ENCODE data around the gene GDI1. TPM values are rescaled to one million over a fixed set of nuclear protein-coding genes. Genes with fewer than 3 reads are reported as not detected.
A peak's percentile ranks its signal among the peaks of the same experiment; 100 is the strongest.

Gene GDI1
- total and polyA plus RNA-seq, 10 of the 15 experiments (the other 5 are each of a cell fraction or from before 2014, with no cell fraction given) = 0.92 to 102 (median 49.6) TPM

DNA sequence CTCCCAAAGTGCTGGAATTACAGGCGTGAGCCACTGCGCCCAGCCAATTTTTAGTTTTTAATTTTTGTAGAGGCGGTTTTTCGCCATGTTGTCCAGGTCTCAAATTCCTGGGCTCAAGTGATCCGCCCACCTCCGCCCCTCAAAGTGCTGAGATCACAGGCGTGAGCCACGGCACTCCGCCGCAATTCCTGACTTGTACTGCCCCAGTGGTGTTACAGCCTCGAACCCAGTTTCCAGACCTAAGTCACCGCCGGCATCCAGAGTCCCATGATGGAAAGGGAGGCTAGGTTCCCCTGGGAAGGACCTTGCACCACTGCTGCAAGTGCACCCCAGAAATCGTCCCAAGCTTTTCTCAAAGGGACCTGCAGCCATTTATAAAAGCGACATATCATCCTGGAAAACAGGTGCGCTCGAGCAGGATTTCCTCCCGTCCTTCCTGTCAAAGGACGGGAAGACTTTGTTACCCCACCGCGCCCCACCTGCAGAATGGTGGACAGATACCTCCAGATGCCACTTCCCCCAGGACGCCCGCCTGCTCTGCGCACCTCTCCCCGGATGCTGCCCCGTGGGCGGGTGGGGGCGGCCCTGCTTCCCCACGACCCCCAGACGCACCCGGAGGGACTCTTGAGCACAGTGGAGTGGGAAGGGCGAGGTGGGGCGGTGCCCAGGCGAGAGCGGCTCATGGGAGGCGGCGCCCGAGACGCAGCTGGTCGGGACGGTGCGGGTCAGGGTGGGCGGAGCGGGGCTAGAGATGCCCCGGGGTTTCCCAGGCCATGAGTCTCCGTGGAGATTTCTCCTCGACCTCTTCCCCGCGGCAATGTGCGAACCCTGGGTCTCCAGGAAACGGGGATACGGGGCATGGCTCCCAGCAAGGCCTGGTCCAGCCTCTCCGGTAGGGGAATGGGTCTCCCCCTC is 39.7 kb upstream of the GDI1 start:
- Histone ChIP-seq H3K4me3 (peak overlapping the region; percentile 66), H3K4me2 (ENCODE audit: control insufficient read depth, insufficient read depth) (peak overlapping the region; percentile 82), H3K79me2 (ENCODE audit: control insufficient read depth, insufficient read depth, low read length) (peaks cover 29% of the 10 kb centered on the region), H3K9ac (ENCODE audit: control insufficient read depth, insufficient read depth, low read length) (peak overlapping the region; percentile 99), H4K20me1 (ENCODE audit: control insufficient read depth, insufficient read depth) (peaks cover 5% of the 10 kb centered on the region; the same call in 1 of the 2 replicates), H3K27ac (ENCODE audit: control insufficient read depth, insufficient read depth) (peak overlapping the region; percentile 97), H3K9me3 (replicated peaks; ENCODE audit: control insufficient read depth, insufficient read depth, low read length) (no peaks in the 10 kb centered on the region; the same call in 2 of the 3 replicates), H3K4me1 (ENCODE audit: control insufficient read depth, insufficient read depth, low read length) (peaks cover 3% of the 10 kb centered on the region; the same call in 1 of the 2 replicates), H3K36me3 (ENCODE audit: control insufficient read depth in 2 of 2, insufficient read depth in 2 of 2, low read length in 1 of 2) (peaks cover 10 to 12% of the 10 kb centered on the region in 2 experiments), H2AFZ (ENCODE audit: control insufficient read depth, low read depth, low read length) (peak overlapping the region; percentile 51), H3K27me3 (replicated peaks in 1 of 2; ENCODE audit: control insufficient read depth in 2 of 2, insufficient read depth in 2 of 2, low read length in 1 of 2) (no peaks in the 10 kb centered on the region)
- peak; percentile 80 for ATAC-seq
- ChIA-PET SMC1A (ENCODE audit: uncharacterized antibody, unreplicated experiment) (interaction anchor here (0.6 to 2.5 kb wide), 3 partner anchors 24 to 300 kb away, joined by 3 to 7 read pairs (median 7); partner anchors contain the start of gene FLNA), RAD21 (ENCODE audit: unreplicated experiment) (interaction anchor here (1.3 to 2.1 kb wide), 3 partner anchors 31 to 130 kb away, joined by 4 to 7 read pairs (median 4); partner anchors contain the start of genes ATP6AP1 and SLC10A3), CTCF (interaction anchor here (0.9 to 3.0 kb wide), 3 partner anchors 24 to 129 kb away, joined by 3 to 23 read pairs (median 9); no protein-coding TSS in a partner anchor), POLR2A (interaction anchor here (1.0 to 3.5 kb wide), 8 partner anchors 15 to 130 kb away, joined by 3 to 16 read pairs (median 4); partner anchors contain the start of genes ATP6AP1, EMD, FLNA and SLC10A3)
- FAIRE-seq = no peak
- DNase-seq (ENCODE audit: low read depth, low spot score) = no peak
- no TSS peak for BruUV-seq (replicated peaks)
- intact Hi-C loops (cut with micrococcal nuclease; ENCODE audit: unreplicated experiment) = loop anchor here (5.0 kb wide), 1 partner anchor 40 kb away; the partner anchor contains the start of gene GDI1
- 31% methylated on average over 47 of the region's 53 CpGs for WGBS (ENCODE audit: insufficient coverage, insufficient replicate concordance, low lambda C conversion rate, missing lambda C conversion rate)
- in situ Hi-C loops (cut with MboI) = no loop called here
- TF ChIP-seq, protein P1, sequence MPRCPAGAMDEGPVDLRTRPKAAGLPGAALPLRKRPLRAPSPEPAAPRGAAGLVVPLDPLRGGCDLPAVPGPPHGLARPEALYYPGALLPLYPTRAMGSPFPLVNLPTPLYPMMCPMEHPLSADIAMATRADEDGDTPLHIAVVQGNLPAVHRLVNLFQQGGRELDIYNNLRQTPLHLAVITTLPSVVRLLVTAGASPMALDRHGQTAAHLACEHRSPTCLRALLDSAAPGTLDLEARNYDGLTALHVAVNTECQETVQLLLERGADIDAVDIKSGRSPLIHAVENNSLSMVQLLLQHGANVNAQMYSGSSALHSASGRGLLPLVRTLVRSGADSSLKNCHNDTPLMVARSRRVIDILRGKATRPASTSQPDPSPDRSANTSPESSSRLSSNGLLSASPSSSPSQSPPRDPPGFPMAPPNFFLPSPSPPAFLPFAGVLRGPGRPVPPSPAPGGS (IDR thresholded peaks at IDR 0.05; ENCODE audit: borderline replicate concordance, insufficient read depth, low read depth, low read length, poor library complexity, severe bottlenecking) = peak; percentile 32
- TF ChIP-seq ZNF622 (IDR thresholded peaks at IDR 0.05) (no peak), ZNF274 (IDR thresholded peaks at IDR 0.05; ENCODE audit: insufficient read depth, insufficient read length) (no peak), SPI1 (IDR thresholded peaks at IDR 0.05; ENCODE audit: borderline replicate concordance, insufficient read depth, low read depth, low read length) (no peak), HDAC2 (IDR thresholded peaks at IDR 0.05) (no peak), ZSCAN29 (IDR thresholded peaks at IDR 0.05) (no peak), STAT1 (conservative IDR thresholded peaks at IDR 0.05) (no peak), JUNB (IDR thresholded peaks at IDR 0.05) (no peak), TARDBP (IDR thresholded peaks at IDR 0.05; ENCODE audit: borderline replicate concordance) (no peak), EZH2 (IDR thresholded peaks at IDR 0.05; ENCODE audit: borderline replicate concordance, control insufficient read depth, low read depth, low read length) (no peak), NR2F1 (conservative IDR thresholded peaks at IDR 0.05) (peak; percentile 36; the same call in 1 of the 2 replicates), CBX5 (IDR thresholded peaks at IDR 0.05; ENCODE audit: low read depth) (no peak), NR2C2 (IDR thresholded peaks at IDR 0.05; ENCODE audit: borderline replicate concordance, control insufficient read depth, insufficient read length, low read depth) (no peak), ZZZ3 (IDR thresholded peaks at IDR 0.05; ENCODE audit: control insufficient read depth, insufficient read length, low read depth) (no peak), LARP7 (IDR thresholded peaks at IDR 0.05) (peak; percentile 55; the same call in 1 of the 2 replicates)
- TF ChIP-seq, protein P2, sequence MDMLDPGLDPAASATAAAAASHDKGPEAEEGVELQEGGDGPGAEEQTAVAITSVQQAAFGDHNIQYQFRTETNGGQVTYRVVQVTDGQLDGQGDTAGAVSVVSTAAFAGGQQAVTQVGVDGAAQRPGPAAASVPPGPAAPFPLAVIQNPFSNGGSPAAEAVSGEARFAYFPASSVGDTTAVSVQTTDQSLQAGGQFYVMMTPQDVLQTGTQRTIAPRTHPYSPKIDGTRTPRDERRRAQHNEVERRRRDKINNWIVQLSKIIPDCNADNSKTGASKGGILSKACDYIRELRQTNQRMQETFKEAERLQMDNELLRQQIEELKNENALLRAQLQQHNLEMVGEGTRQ (IDR thresholded peaks at IDR 0.05; ENCODE audit: borderline replicate concordance, low read depth, low read length) = no peak
- TF ChIP-seq, protein P3, sequence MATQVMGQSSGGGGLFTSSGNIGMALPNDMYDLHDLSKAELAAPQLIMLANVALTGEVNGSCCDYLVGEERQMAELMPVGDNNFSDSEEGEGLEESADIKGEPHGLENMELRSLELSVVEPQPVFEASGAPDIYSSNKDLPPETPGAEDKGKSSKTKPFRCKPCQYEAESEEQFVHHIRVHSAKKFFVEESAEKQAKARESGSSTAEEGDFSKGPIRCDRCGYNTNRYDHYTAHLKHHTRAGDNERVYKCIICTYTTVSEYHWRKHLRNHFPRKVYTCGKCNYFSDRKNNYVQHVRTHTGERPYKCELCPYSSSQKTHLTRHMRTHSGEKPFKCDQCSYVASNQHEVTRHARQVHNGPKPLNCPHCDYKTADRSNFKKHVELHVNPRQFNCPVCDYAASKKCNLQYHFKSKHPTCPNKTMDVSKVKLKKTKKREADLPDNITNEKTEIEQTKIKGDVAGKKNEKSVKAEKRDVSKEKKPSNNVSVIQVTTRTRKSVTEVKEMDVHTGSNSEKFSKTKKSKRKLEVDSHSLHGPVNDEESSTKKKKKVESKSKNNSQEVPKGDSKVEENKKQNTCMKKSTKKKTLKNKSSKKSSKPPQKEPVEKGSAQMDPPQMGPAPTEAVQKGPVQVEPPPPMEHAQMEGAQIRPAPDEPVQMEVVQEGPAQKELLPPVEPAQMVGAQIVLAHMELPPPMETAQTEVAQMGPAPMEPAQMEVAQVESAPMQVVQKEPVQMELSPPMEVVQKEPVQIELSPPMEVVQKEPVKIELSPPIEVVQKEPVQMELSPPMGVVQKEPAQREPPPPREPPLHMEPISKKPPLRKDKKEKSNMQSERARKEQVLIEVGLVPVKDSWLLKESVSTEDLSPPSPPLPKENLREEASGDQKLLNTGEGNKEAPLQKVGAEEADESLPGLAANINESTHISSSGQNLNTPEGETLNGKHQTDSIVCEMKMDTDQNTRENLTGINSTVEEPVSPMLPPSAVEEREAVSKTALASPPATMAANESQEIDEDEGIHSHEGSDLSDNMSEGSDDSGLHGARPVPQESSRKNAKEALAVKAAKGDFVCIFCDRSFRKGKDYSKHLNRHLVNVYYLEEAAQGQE (IDR thresholded peaks at IDR 0.05; ENCODE audit: low read depth, low read length) = no peak
